ENCODE measurements around the gene ANKS1A. TPM values are rescaled to one million over a fixed set of nuclear protein-coding genes. Genes with fewer than 3 reads are reported as not detected.

The ANKS1A gene
- total RNA-seq, 1 experiment from 2014 or later: 26.5 TPM

GRCh38 chr6:34891296-34891695, 2.2 kb downstream of the ANKS1A start:
- Mint-ChIP-seq H3K4me3 (peak overlapping the region in 1 of 2 experiments; percentile 61; a peak in 1 of 5 replicates), H3K9me3 (peaks cover 0 to 4% of the 10 kb centered on the region in 2 experiments; a peak in 1 of 5 replicates), H3K27ac (no peak overlapping the region), H3K27me3 (ENCODE audit: low read depth) (no peaks in the 10 kb centered on the region), H3K4me1 (peaks cover 26% of the 10 kb centered on the region in 2 experiments), H3K36me3 (ENCODE audit: insufficient read depth in 1 of 3, low read depth in 3 of 3) (peaks cover 0 to 7% (median 3%) of the 10 kb centered on the region in 3 experiments; a peak in 5 of 7 replicates)
- Histone ChIP-seq H2AFZ (ENCODE audit: low read length) (no peak overlapping the region), H3K27ac (ENCODE audit: insufficient read length, low read depth, low read length) (no peak overlapping the region), H2BK5ac (ENCODE audit: insufficient read length, low read length) (no peak overlapping the region), H4K20me1 (ENCODE audit: control insufficient read depth, insufficient read depth, insufficient read length) (no peaks in the 10 kb centered on the region), H3K27me3 (ENCODE audit: insufficient read depth, low read length) (no peaks in the 10 kb centered on the region), H2BK120ac (ENCODE audit: low read depth, low read length, poor library complexity, severe bottlenecking) (no peak overlapping the region), H3K23me2 (ENCODE audit: insufficient read length, low read depth, low read length, poor library complexity, severe bottlenecking) (peaks cover 13% of the 10 kb centered on the region), H2BK20ac (ENCODE audit: low read depth, low read length, poor library complexity, severe bottlenecking) (no peak overlapping the region), H3K79me2 (ENCODE audit: insufficient read depth, low read length) (peaks cover 8% of the 10 kb centered on the region; the same call in 1 of the 2 replicates), H3K56ac (ENCODE audit: insufficient read length, low read depth, low read length) (no peak overlapping the region), H2BK12ac (ENCODE audit: insufficient read length, low read depth, low read length) (no peak overlapping the region), H4K91ac (ENCODE audit: insufficient read length, low read depth, low read length) (no peak overlapping the region), H2BK15ac (ENCODE audit: low read depth, low read length) (no peak overlapping the region), H3K9me3 (ENCODE audit: control insufficient read depth, low read depth, low read length) (no peaks in the 10 kb centered on the region), H3K18ac (ENCODE audit: insufficient read length, low read depth, low read length) (no peak overlapping the region), H3K14ac (ENCODE audit: insufficient read depth, low read length) (no peak overlapping the region), H2AK5ac (ENCODE audit: insufficient read length, low read length) (no peak overlapping the region), H3K23ac (ENCODE audit: insufficient read length, low read depth, low read length) (no peak overlapping the region), H4K8ac (replicated peaks; ENCODE audit: insufficient read length, low read depth, low read length) (no peak overlapping the region), H3K4me1 (ENCODE audit: insufficient read depth, low read length) (no peaks in the 10 kb centered on the region), H3K9ac (ENCODE audit: extremely low read depth, insufficient read length, low read length) (no peak overlapping the region), H3K4ac (ENCODE audit: low read depth, low read length) (no peak overlapping the region), H3K79me1 (ENCODE audit: insufficient read depth, low read depth, low read length, poor library complexity, severe bottlenecking) (peaks cover 3% of the 10 kb centered on the region), H3T11ph (ENCODE audit: low read length) (no peak overlapping the region), H3K4me2 (ENCODE audit: insufficient read depth, insufficient read length, low read length) (peak overlapping the region; percentile 20), H4K5ac (ENCODE audit: insufficient read length, low read depth, low read length) (no peak overlapping the region)
- no peak for DNase-seq
- no CpG with 5 or more reads among the region's 2 CpGs for WGBS (ENCODE audit: extremely low coverage, insufficient read length, low lambda C conversion rate)
- TF ChIP-seq CTCF (conservative IDR thresholded peaks at IDR 0.05): no peak

All from H9 (cell line).